PC-3 (cell line): ENCODE data around the gene SNCG. TPM values are rescaled to one million over a fixed set of nuclear protein-coding genes. Genes with fewer than 3 reads are reported as not detected.

Experiments used
- ATAC-seq: fragments of 200-7000 bp; cut with Tn5 transposase; 2 replicates; pipeline ENCODE4 v1.9.1; 2020; ENCODE audit warnings: mild to moderate bottlenecking, moderate library complexity
- BruUV-seq: library from RNA; stranded (reverse); fragments of 400-500 nt; replicated peaks from 2 replicates; lab custom pipeline; 2021; lab: Mats Ljungman, UMichigan
- CTCF ChIA-PET: fragments of 300-600 bp; sonication (Branson Sonifier 250); formaldehyde crosslinking; loops from one replicate; lab custom pipeline; 2022; ENCODE audit warnings: antibody characterized with exemption; lab: Charles Lee
- POLR2A ChIA-PET: fragments of 300-600 bp; sonication (Branson Sonifier 250); formaldehyde crosslinking; loops from one replicate; lab custom pipeline; 2022; ENCODE audit warnings: antibody characterized with exemption; ENCODE audit not compliant: unreplicated experiment; lab: Charles Lee
- DNase-seq: peaks from one replicate; pipeline ENCODE4 v3.0.0-alpha.2; 2015
- H2AFZ ChIP-seq: fragments of 300-600 bp; sonication (generic); 2 replicates; pipeline ENCODE4 v1.6.0; 2016; ENCODE audit warnings: antibody characterized with exemption, low read length
- H3F3A ChIP-seq: fragments of 300-600 bp; sonication (generic); one replicate; pipeline ENCODE4 v1.6.0; 2017; ENCODE audit warnings: antibody characterized with exemption, low read length, control low read depth, mild to moderate bottlenecking; ENCODE audit not compliant: unreplicated experiment
- H3K27ac ChIP-seq: fragments of 300-600 bp; sonication (generic); 2 replicates; pipeline ENCODE4 v1.5.1; 2016; ENCODE audit warnings: mild to moderate bottlenecking, low read length
- H3K27me3 ChIP-seq: fragments of 300-600 bp; sonication (generic); 2 replicates; pipeline ENCODE4 v1.6.1; 2016; ENCODE audit warnings: low read length, mixed read lengths
- H3K36me3 ChIP-seq: fragments of 300-600 bp; sonication (generic); 2 replicates; pipeline ENCODE4 v1.6.1; 2016; ENCODE audit warnings: low read depth, mixed run types, low read length, mixed read lengths
- H3K4me1 ChIP-seq: fragments of 300-600 bp; sonication (generic); 2 replicates; pipeline ENCODE4 v1.5.1; 2016; ENCODE audit warnings: low read length; ENCODE audit not compliant: insufficient read depth
- H3K4me2 ChIP-seq: fragments of 300-600 bp; sonication (generic); 2 replicates; pipeline ENCODE4 v1.6.0; 2016; ENCODE audit warnings: low read length
- H3K4me3 ChIP-seq: fragments of 300-600 bp; sonication (generic); 2 replicates; pipeline ENCODE4 v1.5.1; 2016; ENCODE audit warnings: mild to moderate bottlenecking, low read length, mixed read lengths
- H3K79me2 ChIP-seq: fragments of 300-600 bp; sonication (generic); 2 replicates; pipeline ENCODE4 v1.6.1; 2017; ENCODE audit warnings: low read length, mixed read lengths
- H3K9ac ChIP-seq: fragments of 300-600 bp; sonication (generic); 2 replicates; pipeline ENCODE4 v1.6.0; 2016; ENCODE audit warnings: mild to moderate bottlenecking, low read length
- H3K9me2 ChIP-seq: fragments of 300-600 bp; sonication (generic); replicated peaks from 2 replicates; pipeline ENCODE4 v1.6.1; 2016; ENCODE audit warnings: mixed run types, low read length, mixed read lengths
- H3K9me3 ChIP-seq: fragments of 300-600 bp; sonication (generic); 2 replicates; pipeline ENCODE4 v1.6.1; 2016; ENCODE audit warnings: low read length, mixed read lengths
- H4K20me1 ChIP-seq: fragments of 300-600 bp; sonication (generic); 2 replicates; pipeline ENCODE4 v1.6.1; 2016; ENCODE audit warnings: low read length, mixed read lengths
- EZH2 ChIP-seq: fragments of 300-600 bp; sonication (generic); IDR thresholded peaks from one replicate; pipeline ENCODE4 v1.6.1; 2017; ENCODE audit warnings: antibody characterized with exemption, mild to moderate bottlenecking, low read length; ENCODE audit not compliant: unreplicated experiment
- EZH2phosphoT487 ChIP-seq: fragments of 300-600 bp; sonication (generic); IDR thresholded peaks from 2 replicates; pipeline ENCODE4 v1.6.1; 2018; ENCODE audit warnings: mild to moderate bottlenecking, antibody characterized with exemption, low read length, borderline replicate concordance
- intact Hi-C: fragments of 100-400 bp; cut with micrococcal nuclease; formaldehyde crosslinking; loops from 2 replicates; pipeline ENCODE4 v1.9.0; 2023
- total RNA-seq: library from RNA; depleted of rRNA; stranded (reverse); fragments of >200 nt; gene quantifications from 2 replicates; pipeline ENCODE4 v1.2.3, GENCODE V29; 2014
- TF ChIP-seq, protein P1 (sequence below): fragments of 300-600 bp; sonication (generic); conservative IDR thresholded peaks from 2 replicates; pipeline ENCODE4 v1.5.1; 2017; ENCODE audit warnings: antibody characterized with exemption, low read depth, mild to moderate bottlenecking, low read length

The SNCG gene
- total RNA-seq, 1 experiment from 2014 or later = 2.7 TPM

DNA sequence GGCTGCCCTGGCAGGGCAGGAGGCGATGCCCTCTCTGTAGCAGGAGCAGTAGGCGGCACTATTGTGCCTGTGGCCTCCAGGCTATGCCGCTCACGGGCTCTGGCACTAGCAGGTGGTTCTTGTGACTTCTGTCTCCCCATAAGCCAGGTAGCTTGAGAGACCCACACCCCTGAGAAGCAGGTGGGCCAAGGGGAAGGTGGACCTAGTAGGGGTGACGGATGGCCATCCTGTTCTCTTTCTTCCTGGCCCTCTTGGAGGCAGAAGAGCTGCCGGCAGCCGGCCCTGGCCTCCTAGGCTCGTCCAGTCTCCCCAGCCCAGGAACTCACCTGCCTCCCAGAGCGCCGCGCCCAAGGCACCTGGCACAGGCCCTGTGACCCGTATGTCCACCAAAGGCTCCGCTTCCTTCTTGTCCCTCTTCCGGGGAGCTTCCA lies 16.4 kb upstream of the SNCG start:
- CTCF ChIA-PET = no interaction called here
- no peak overlapping the region for H2AFZ ChIP-seq
- no TSS peak for BruUV-seq

DNA sequence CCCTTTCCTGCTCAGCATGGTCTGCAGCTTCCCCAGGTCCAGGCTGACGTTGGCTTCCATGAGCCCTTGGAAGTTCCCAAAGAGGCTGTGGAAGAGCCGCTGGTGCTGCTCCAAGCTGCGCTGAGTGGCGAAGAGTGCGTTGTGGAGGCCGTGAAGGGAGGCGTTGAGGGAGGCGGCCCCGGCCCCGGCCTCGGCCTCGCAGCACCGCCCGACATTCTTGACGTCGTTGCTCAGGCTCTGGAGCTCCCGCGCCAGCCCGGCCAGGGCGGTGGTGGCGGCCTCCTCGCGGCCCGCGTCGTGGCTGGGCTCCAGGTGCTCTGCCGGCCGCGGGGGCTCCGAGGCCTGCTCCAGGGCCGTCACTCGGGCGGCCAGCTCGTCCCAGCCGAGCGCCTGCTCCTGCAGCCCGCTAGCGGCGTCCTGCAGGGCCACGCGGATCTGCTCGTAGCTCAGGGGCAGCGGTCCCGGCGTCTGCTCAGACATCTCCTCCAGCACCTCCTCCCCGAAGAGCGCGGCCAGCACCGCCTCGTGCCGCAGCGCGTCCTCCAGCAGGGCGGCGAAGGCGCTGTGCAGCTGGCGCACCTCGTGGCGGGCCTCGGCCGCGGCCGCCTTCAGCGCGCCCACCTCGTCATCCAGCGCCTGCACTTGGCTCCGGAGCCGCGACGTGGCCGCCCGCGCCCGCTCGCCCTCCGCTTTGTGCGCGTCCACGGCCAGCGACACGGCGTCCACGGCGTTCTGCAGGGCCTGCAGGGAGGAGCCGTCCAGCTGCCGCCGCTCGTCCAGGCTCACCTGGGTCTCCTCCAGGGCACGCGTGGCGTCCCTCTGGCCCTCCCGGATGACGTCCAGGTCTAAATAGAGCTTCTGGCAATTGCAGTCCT lies 15.7 kb upstream of the SNCG start:
- Histone ChIP-seq H3K9me2 (no peaks in the 10 kb centered on the region), H3K4me2 (no peak overlapping the region), H3K36me3 (no peaks in the 10 kb centered on the region), H3K27ac (no peak overlapping the region), H3K9ac (no peak overlapping the region), H3K79me2 (no peaks in the 10 kb centered on the region), H3K27me3 (no peaks in the 10 kb centered on the region), H3K4me1 (no peaks in the 10 kb centered on the region), H4K20me1 (no peaks in the 10 kb centered on the region), H3K4me3 (no peak overlapping the region), H3F3A (no peaks in the 10 kb centered on the region), H3K9me3 (no peaks in the 10 kb centered on the region), H2AFZ (no peak overlapping the region)
- intact Hi-C loops = no loop called here
- ChIA-PET CTCF (interaction anchor here (0.6 kb wide), 1 partner anchor 21 kb away, joined by 3 read pairs; no protein-coding TSS in a partner anchor), POLR2A (no interaction called here)
- no peak for DNase-seq
- no peak for ATAC-seq
- TF ChIP-seq EZH2phosphoT487 (no peak), EZH2 (no peak)
- TF ChIP-seq, protein P1, sequence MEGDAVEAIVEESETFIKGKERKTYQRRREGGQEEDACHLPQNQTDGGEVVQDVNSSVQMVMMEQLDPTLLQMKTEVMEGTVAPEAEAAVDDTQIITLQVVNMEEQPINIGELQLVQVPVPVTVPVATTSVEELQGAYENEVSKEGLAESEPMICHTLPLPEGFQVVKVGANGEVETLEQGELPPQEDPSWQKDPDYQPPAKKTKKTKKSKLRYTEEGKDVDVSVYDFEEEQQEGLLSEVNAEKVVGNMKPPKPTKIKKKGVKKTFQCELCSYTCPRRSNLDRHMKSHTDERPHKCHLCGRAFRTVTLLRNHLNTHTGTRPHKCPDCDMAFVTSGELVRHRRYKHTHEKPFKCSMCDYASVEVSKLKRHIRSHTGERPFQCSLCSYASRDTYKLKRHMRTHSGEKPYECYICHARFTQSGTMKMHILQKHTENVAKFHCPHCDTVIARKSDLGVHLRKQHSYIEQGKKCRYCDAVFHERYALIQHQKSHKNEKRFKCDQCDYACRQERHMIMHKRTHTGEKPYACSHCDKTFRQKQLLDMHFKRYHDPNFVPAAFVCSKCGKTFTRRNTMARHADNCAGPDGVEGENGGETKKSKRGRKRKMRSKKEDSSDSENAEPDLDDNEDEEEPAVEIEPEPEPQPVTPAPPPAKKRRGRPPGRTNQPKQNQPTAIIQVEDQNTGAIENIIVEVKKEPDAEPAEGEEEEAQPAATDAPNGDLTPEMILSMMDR = no peak
- no TSS peak for BruUV-seq

More for the DNA sequence above, 16.4 kb upstream of the SNCG start:
- Histone ChIP-seq H3K4me2 (no peak overlapping the region), H3K27me3 (no peaks in the 10 kb centered on the region), H3K79me2 (no peaks in the 10 kb centered on the region), H3K9me2 (no peaks in the 10 kb centered on the region), H4K20me1 (no peaks in the 10 kb centered on the region), H3K36me3 (no peaks in the 10 kb centered on the region), H3F3A (no peaks in the 10 kb centered on the region), H3K27ac (no peak overlapping the region), H3K9me3 (no peaks in the 10 kb centered on the region), H3K4me3 (no peak overlapping the region), H3K4me1 (no peaks in the 10 kb centered on the region), H3K9ac (no peak overlapping the region)
- TF ChIP-seq, protein P1 = no peak
- TF ChIP-seq EZH2phosphoT487 (no peak), EZH2 (no peak)
- POLR2A ChIA-PET = no interaction called here
- intact Hi-C loops = no loop called here
- DNase-seq = no peak
- ATAC-seq = no peak
